Endothelial cell of umbilical vein (primary cell): ENCODE results near the gene PARK7. TPM values are rescaled to one million over a fixed set of nuclear protein-coding genes. Genes with fewer than 3 reads are reported as not detected.

Source experiments
- BruUV-seq: library from RNA; stranded (reverse); fragments of 400-500 nt; replicated peaks from 2 replicates; lab custom pipeline; 2021; lab: Mats Ljungman, UMichigan
- CTCF ChIA-PET: fragments of 300-600, 350-600 bp; sonication (Branson Sonifier 250); formaldehyde crosslinking; loops from one replicate; lab custom pipeline; 2021; ENCODE audit warnings: antibody characterized with exemption, inconsistent platforms; lab: Charles Lee
- POLR2A ChIA-PET: fragments of 300-600, 350-600 bp; sonication (Branson Sonifier 250); formaldehyde crosslinking; loops from one replicate; lab custom pipeline; 2021; ENCODE audit warnings: antibody characterized with exemption, inconsistent platforms; lab: Charles Lee
- DNase-seq: peaks from one replicate; pipeline ENCODE4 v3.0.0-alpha.2; 2011; ENCODE audit warnings: low read depth, low spot score
- FAIRE-seq: peaks from 2 replicates; lab custom pipeline; 2011; peaks lifted over from hg19 to GRCh38; lab: Jason Lieb, UNC
- H2AFZ ChIP-seq: 2 replicates; pipeline ENCODE4 v1.6.0; 2012; ENCODE audit warnings: low read depth, low read length, control low read depth, inconsistent platforms
- H3K27ac ChIP-seq: 2 replicates; pipeline ENCODE4 v1.5.1; 2011; ENCODE audit warnings: low read depth, mild to moderate bottlenecking, control low read depth, low read length, moderate library complexity; ENCODE audit not compliant: insufficient read depth
- H3K27me3 ChIP-seq, 2 experiments: 2 replicates each; pipeline versions ENCODE4 v1.6.0 to v1.6.1; 2011; ENCODE audit warnings: low read length in 2 of 2, mixed read lengths in 1 of 2; ENCODE audit not compliant: control insufficient read depth in 2 of 2, insufficient read depth in 2 of 2
- H3K36me3 ChIP-seq, 2 experiments: 2 replicates in 1 of 2; 3 replicates in 1 of 2; pipeline ENCODE4 v1.5.1; 2011; ENCODE audit warnings: low read length in 2 of 2, mild to moderate bottlenecking in 1 of 2, moderate library complexity in 1 of 2; ENCODE audit not compliant: control insufficient read depth in 2 of 2, insufficient read depth in 2 of 2; ENCODE audit errors: extremely low read depth in 1 of 2
- H3K4me1 ChIP-seq: 3 replicates; pipeline ENCODE4 v1.5.1; 2011; ENCODE audit warnings: mild to moderate bottlenecking, low read length; ENCODE audit not compliant: control insufficient read depth, insufficient read depth; ENCODE audit errors: extremely low read depth
- H3K4me2 ChIP-seq: 2 replicates; pipeline ENCODE4 v1.6.1; 2011; ENCODE audit warnings: low read length, control low read depth, mixed read lengths; ENCODE audit not compliant: insufficient read depth
- H3K4me3 ChIP-seq, 3 experiments: fragments of 200-600 bp in 1 of 3; sonication (generic), shearing (Covaris generic) in 1 of 3; replicated peaks in 1 of 3; 2 replicates each; pipeline ENCODE4 v1.5.1; 2011 to 2016; ENCODE audit warnings: control low read depth in 3 of 3, low read length in 3 of 3, mild to moderate bottlenecking in 2 of 3, inconsistent platforms in 1 of 3, low read depth in 1 of 3, moderate library complexity in 1 of 3; ENCODE audit not compliant: insufficient read depth in 1 of 3
- H3K79me2 ChIP-seq: 2 replicates; pipeline ENCODE4 v1.6.0; 2012; ENCODE audit warnings: low read length, inconsistent platforms; ENCODE audit not compliant: control insufficient read depth, insufficient read depth
- H3K9ac ChIP-seq: replicated peaks from 2 replicates; pipeline ENCODE3; 2011; ENCODE audit warnings: low read length, control low read depth; ENCODE audit not compliant: insufficient read depth; ENCODE audit errors: extremely low read depth
- H3K9me1 ChIP-seq: replicated peaks from 3 replicates; pipeline ENCODE4 v1.6.0; 2011; ENCODE audit warnings: mild to moderate bottlenecking, low read length; ENCODE audit not compliant: control insufficient read depth, insufficient read depth; ENCODE audit errors: extremely low read depth
- H3K9me3 ChIP-seq: replicated peaks from 2 replicates; pipeline ENCODE4 v1.5.1; 2012; ENCODE audit warnings: low read length, inconsistent platforms; ENCODE audit not compliant: control insufficient read depth, insufficient read depth
- H4K20me1 ChIP-seq: replicated peaks from 2 replicates; pipeline ENCODE3; 2011; ENCODE audit warnings: mild to moderate bottlenecking, low read length; ENCODE audit not compliant: control insufficient read depth, insufficient read depth; ENCODE audit errors: extremely low read depth
- CTCF ChIP-seq, 2 donors: IDR thresholded peaks; 1 replicate in 1 of 2; 2 replicates in 1 of 2; pipeline ENCODE4 v1.5.1; 2011; ENCODE audit warnings: low read length in 2 of 2, mild to moderate bottlenecking in 2 of 2, moderate library complexity in 2 of 2, control low read depth in 1 of 2, inconsistent platforms in 1 of 2, low read depth in 1 of 2; ENCODE audit not compliant: insufficient read depth in 1 of 2; ENCODE audit errors: extremely low read depth in 1 of 2
- EZH2 ChIP-seq: IDR thresholded peaks from 2 replicates; pipeline ENCODE4 v1.6.1; 2012; ENCODE audit warnings: borderline replicate concordance, low read depth, mild to moderate bottlenecking, moderate library complexity, low read length, inconsistent platforms; ENCODE audit not compliant: severe bottlenecking
- FOS ChIP-seq: IDR thresholded peaks from 2 replicates; pipeline ENCODE4 v1.6.1; 2011; ENCODE audit warnings: mild to moderate bottlenecking, low read length, moderate library complexity, borderline replicate concordance; ENCODE audit not compliant: insufficient read depth
- GATA2 ChIP-seq: IDR thresholded peaks from 2 replicates; pipeline ENCODE4 v1.7.0; 2011; ENCODE audit warnings: low read depth, mild to moderate bottlenecking, moderate library complexity, mixed read lengths, low read length; ENCODE audit not compliant: insufficient read length, insufficient read depth
- JUN ChIP-seq: IDR thresholded peaks from 2 replicates; pipeline ENCODE4 v1.6.1; 2011; ENCODE audit warnings: borderline replicate concordance, low read depth; ENCODE audit not compliant: insufficient read length, insufficient read depth
- MYC ChIP-seq: IDR thresholded peaks from one replicate; pipeline ENCODE4 v1.6.1; 2011; ENCODE audit warnings: mild to moderate bottlenecking, low read depth, low read length
- POLR2A ChIP-seq: IDR thresholded peaks from 2 replicates; pipeline ENCODE4 v1.6.1; 2012; ENCODE audit warnings: low read depth, mild to moderate bottlenecking, control low read depth, low read length
- POLR2AphosphoS5 ChIP-seq: IDR thresholded peaks from 2 replicates; pipeline ENCODE4 v1.6.1; 2012; ENCODE audit warnings: low read depth, mild to moderate bottlenecking, control low read depth, low read length, moderate library complexity; ENCODE audit not compliant: insufficient read depth
- dilution Hi-C: fragments of 300-500 bp; cut with MboI; formaldehyde crosslinking; loops from one replicate; pipeline ENCODE4 v1.15.0; 2019; ENCODE audit warnings: low sequenced_read_pairs; ENCODE audit not compliant: extremely low pct_ligation_motif_present
- intact Hi-C: fragments of 100-400 bp; cut with micrococcal nuclease; formaldehyde crosslinking; loops from one replicate; pipeline ENCODE4 v1.10.0; 2022
- polyA plus RNA-seq, 4 experiments: library from polyadenylated mRNA; depleted of rRNA in 3 of 4; stranded (reverse) in 3 of 4; unstranded in 1 of 4; fragments of >200 nt; gene quantifications; 2 replicates each; pipeline versions ENCODE4 v1.2.1 to v1.2.3, GENCODE V29; 2011 to 2012; ENCODE audit warnings: missing spikeins in 1 of 4
- total RNA-seq: library from RNA; stranded (reverse); gene quantifications from 2 replicates; pipeline ENCODE4 v1.2.3, GENCODE V29; 2021
- TF ChIP-seq, protein P1 (sequence below): IDR thresholded peaks from 2 replicates; pipeline ENCODE4 v1.6.1; 2011; ENCODE audit not compliant: insufficient read depth, insufficient read length

Gene PARK7
- total and polyA plus RNA-seq, 2 donors (not counting 3 experiments of a cell fraction or from before 2014, with no cell fraction given): 203 to 294 TPM

DNA sequence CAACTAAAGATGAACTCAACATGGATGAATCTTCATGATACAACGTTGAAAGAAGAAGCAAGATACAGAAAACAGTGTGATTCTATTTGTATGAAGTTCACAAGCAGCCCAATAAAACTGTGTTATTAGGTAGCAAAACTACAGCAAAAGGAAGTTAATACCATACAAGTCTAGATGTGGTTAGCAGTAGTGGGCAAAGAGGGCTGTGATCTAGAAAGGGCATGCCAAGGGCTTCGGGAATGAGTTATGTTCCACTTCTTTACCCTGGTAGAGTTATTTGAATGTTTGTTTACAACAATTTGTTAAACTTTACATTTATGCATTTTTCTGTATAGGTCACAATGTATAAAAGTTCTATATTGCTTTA, 30.1 kb upstream of the PARK7 start:
- ChIA-PET POLR2A (no interaction called here), CTCF (no interaction called here)
- Histone ChIP-seq H3K27me3 (peaks cover 12 to 15% of the 10 kb centered on the region in 2 experiments), H3K9me3 (no peaks in the 10 kb centered on the region), H3K9me1 (no peaks in the 10 kb centered on the region), H3K4me2 (no peak overlapping the region), H3K4me3 (no peak overlapping the region), H3K36me3 (no peaks in the 10 kb centered on the region), H4K20me1 (no peaks in the 10 kb centered on the region), H3K79me2 (no peaks in the 10 kb centered on the region), H3K9ac (no peak overlapping the region), H2AFZ (no peak overlapping the region), H3K4me1 (no peaks in the 10 kb centered on the region), H3K27ac (no peak overlapping the region)
- no TSS peak for BruUV-seq
- FAIRE-seq (no peak), DNase-seq (no peak)
- dilution Hi-C loops: no loop called here
- intact Hi-C loops: no loop called here
- TF ChIP-seq FOS (no peak), POLR2A (no peak), EZH2 (no peak), POLR2AphosphoS5 (no peak), CTCF (IDR thresholded peaks at IDR 0.05; ENCODE audit: extremely low read depth in 1 of 2, insufficient read depth in 1 of 2, low read depth in 1 of 2, low read length in 2 of 2) (no peak), JUN (no peak), MYC (no peak), GATA2 (no peak)
- TF ChIP-seq, protein P1, sequence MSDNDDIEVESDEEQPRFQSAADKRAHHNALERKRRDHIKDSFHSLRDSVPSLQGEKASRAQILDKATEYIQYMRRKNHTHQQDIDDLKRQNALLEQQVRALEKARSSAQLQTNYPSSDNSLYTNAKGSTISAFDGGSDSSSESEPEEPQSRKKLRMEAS: no peak
